Activated CD8-positive, alpha-beta memory T cell treated with anti-CD3 and anti-CD28 coated beads for 48 hours (primary cell): ENCODE data around the gene CYB561D1.

ENCODE experiments used
- DNase-seq, 3 experiments: peaks; one replicate each; pipeline ENCODE4 v3.0.0-alpha.2; 2020; ENCODE audit warnings: low read depth in 2 of 3, low spot score in 2 of 3

The CYB561D1 gene

DNA sequence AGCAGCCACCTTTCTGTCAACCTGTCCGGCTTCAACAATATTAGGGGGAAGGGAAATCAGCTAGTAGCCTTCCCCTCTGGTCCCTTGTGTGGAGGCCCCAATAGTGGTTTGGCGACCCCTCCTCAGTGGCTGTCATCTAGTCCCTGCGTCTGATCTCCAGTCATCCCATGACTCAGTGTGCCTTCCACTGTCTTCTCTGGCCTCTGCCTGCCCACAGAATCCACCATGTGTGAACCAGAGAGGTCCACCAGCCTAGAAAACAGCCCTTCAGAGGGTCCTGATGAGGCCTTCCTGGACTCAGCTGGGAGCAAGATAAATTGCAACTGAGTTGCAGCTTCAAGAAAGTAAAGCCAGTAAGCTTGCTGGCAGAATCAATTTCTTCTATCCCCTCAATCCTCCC, 14.0 kb upstream of the CYB561D1 start:
- DNase-seq = no peak

DNA sequence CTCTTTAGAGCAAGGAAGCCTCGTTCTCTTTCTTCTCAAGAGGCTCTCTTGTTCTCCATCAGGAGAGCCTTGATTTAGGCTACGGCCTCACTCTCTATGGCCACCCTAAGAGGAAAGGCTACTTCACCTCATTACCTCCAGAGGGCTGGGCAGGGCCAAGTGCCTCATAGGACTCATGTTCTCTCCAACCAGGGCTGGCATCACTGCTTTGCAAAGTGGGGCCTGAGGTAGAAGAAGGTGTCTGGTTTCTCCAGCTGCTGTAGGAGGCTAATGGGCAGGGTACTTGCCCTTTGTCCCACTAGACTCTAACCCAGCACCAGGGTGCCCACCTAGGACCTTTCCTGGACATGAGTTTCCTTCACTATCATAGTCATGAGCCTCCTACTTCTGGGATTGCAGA, 12.2 kb upstream of the CYB561D1 start:
- DNase-seq = no peak

DNA sequence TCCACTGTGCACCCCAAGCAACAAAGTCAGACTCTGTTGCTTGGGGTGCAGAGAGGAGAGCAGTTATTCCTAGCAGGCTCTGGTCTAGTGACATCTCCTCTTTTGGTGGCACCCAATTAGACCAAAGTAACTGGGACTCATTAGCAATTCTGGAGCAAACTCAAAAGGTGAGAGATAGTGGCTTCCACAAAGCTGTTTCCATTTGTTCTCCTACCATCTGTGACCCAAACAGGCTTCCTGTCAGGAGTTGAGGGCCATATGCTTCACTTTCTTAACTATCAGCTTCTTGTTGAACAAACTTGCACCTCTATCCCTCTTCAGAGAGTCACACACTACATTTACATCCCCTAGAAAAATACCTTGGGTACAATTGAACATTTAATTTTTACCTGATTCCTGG, 11.7 kb upstream of the CYB561D1 start:
- DNase-seq = no peak

DNA sequence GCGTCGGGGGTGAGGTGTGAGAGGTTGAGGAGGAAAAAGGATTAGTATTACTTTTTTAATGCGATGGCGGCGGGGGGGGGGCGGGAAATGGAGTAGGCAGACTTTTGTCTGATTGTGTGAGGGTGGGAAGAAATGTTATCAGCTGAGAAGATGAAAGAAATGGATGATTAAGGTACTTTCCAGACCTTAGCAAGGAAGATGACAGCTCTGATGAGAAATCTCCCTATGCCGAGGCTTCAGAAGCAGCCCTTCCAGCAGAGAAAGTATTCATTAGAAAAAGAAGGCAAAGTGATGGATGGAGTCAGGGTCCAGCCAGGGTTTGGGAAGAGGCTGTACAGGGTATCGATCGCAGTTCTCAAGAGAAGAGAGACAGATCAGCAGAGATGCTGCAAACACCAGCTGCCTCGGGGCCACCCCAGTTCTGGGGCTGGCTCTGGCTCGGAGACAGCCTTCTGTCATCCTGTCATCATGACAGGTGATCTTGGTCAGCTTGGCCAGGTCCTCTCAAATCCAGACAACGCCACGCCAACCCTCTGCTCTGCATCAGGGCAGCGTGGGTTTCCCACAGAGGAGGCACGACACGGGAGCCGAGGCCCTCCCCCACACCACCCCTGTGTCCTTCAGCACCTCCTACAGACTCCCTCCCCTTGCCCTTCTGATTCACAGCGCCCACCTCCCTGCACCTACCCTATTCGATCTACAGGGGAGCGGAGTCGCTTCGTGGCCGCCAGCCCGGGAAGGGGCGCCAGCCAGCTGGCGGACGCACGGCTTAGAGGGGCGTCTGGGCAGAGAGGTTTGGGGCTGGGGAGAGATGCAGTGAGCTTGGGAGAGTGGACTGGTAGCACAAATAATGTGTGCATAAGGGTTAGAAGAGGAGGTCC, 10.9 kb upstream of the CYB561D1 start:
- no peak for DNase-seq

DNA sequence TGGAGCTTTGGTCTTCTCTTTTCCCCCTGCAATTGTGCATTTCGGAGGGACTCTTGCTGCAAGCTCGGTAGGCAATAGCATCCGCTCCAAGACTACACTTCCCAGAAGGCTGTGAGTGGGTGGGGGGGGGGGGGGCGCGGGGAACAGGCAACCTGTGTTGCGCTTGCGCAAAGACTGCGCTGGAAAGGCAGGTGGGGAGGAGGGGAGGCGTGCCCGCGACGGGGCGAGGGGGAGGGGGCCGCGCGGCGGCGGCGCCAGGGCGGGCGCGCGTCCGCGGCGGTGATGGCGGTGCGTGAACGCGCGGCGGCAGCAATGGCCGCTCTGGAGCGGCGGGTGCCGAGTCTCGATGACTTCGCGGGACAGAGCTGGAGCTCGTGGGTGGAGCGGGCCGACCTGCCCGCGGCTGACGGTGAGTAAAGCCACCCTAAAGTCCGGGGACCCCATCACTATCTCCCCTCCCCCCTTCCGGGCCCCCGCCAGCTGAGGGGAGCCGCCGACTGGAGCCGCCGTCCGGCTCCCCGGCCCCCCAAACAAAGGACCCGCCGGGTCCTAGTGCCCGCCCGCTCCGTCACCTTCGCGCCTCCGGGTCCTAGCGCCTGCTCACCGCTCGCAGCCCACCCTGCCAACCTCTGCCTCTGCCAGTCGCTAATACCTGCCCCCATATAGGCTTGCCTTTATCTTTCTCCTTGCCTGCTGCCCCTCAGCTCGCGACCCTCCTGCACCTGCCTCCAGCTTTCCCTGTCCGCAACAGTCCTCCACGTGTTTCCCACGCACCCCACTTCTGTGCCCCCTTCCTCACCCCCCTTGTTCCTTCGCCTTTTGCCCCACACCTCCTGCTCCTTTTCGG, 10.0 kb upstream of the CYB561D1 start, which contains the start of gene ATXN7L2:
Gene ATXN7L2, plus strand, starts transcription at position 234 of the 847 bp plus-strand sequence. Its CDS starts 49 bp downstream, at position 283.
- peak; percentile 61 to 87 (median 81) for DNase-seq

DNA sequence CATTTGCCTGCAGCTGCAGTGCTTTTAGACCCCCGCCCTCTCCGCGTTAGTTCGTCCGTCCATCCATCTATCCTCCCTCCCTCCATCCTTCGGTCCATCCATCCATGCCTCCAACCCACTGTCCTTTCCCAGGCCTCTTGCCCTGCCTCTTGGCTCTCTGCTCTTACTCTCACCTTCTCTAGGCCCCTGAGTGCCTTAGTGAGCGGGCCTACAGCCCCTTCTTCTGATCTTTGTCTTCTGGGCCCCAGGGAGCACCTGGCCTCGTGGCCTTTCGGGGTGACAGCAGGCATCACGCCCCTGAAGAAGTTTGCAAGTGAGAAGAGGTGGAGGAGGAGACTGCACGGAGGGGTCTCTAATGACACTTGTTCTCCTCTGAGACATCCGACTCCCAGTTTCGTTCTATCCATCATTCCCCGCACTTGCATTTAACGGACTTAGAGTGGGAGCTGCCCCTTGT, 9.3 kb upstream of the CYB561D1 start:
- DNase-seq = no peak

DNA sequence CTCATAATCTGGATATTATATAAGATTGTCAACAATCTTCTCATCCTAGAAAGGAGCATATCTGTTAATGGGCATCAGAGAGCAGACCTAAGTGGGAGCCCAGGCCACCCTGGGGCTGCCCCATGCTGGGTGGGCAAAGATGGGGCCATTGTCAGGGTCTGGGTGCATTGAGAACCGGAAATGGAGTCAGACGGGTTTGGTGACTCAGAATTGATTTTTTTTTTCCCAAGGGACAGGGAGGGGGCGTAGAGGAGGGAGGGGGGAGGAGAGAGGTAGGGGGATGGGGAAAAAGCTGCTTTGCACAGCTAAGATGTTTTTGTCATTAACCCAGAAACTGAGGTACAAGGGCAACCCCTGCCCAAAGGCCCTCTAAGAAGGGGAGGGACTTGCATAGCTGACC, 8.9 kb upstream of the CYB561D1 start:
- no peak for DNase-seq

DNA sequence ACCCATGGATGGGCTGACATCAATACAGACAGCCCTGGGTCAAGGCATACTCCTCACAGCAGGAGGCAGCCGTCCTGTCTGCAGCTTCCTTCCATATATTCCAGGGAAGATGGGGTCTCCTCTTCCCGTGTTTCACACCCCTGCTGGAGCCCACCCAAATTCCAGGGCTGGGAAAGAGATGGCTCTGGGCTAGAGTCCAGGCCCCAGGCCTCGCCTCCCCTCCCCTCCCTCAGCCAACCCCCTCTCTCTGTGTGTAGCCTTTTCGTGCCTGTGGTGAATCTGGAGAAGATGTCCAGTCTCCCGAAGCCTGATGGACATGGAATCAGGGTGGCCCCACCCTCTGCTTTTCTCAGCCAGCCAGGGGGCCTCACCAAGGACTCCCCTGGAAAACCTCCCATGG, 6.6 kb upstream of the CYB561D1 start:
- DNase-seq = no peak

DNA sequence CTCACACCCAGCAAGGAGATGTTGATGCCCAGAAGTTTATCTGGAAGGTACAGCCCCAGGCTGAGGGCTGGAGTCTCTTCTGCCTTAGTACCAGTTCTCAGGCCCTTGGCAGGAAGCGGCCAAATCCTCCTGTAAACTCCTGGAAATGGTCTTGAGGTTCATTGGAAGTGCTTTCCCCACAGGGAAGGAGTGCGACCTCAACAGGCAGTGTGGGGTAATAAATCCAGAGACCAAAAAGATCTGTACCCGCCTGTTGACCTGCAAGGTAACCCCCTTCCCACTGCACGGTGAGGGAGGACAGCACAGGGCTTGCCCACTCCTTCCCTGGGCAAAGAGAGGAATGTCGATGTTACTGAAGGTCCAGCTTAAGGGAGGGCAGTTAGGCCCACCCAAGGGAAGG, 5.7 kb upstream of the CYB561D1 start:
- DNase-seq = no peak

DNA sequence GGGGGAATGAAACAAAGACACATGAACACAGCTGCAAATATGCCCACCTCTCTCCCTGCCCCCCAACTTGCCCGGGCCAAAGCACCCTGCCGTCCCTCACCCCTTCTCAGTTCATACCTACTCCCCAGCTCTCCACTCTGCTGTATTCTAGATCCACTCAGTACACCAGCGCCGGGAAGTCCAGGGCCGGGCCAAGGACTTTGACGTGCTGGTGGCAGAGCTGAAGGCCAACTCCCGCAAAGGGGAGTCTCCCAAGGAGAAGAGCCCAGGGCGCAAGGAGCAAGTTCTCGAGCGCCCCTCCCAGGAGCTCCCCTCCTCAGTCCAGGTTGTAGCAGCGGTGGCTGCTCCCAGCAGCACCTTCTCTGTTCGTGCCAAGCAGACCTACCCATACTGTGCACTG, 5.2 kb upstream of the CYB561D1 start:
- DNase-seq = no peak

DNA sequence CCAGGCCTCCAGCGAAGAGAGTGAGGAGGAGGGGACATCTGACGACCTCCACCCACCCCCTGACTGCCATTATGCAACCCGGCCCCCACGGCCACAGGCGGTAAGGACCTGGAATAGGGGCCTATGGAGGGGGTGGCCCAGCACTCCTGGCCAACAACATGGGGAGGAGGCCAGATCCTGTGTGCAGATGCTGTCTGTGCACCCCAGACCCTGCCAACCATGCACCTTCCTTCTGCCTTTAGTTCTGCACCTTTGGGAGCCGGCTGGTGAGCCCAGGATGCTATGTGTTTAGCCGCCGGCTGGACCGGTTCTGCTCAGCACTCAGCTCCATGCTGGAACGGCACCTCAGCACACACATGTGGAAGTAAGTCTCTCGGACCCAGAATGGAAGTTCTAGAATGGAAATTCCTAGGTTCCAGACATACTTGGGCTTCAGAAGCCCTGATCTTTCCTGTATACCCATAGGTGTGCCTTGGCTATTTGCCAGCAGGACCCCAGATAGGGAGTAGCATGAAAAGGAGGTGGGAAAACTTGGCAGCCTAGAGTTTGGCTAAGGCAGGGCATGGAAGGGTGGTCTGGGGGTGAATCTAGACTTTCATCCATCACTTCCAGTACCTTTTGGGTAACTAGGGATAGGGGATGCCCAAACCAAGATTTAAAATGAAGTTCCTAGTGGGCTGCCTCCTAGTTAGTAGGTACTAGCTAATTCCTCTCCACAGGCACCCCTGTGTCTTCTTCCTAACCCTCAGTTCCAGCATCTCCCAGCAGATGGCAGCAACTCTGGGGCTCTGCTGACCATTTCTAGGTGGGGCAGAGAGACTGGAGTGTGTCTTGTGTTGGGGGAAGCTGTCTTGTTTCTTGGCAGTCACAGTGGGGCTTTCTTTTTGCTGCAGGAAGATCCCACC, 3.6 kb upstream of the CYB561D1 start:
- no peak for DNase-seq

DNA sequence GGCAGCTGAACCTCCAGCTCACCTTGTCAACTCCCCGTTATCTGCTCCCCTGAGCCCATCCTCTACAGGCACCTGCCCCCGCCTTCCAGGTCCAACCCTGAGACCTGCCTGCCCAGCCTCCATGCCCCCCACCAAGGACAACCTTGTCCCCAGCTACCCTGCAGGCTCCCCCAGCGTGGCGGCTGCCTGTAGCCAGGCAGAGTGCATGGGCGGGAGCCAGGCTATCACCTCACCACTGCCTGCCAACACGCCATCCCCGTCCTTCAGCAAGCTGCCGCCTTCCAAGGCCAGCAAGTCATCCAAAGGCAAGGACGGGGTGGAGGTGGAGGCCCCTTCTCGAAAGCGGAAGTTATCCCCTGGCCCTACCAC, 3.0 kb upstream of the CYB561D1 start:
- DNase-seq = no peak

DNA sequence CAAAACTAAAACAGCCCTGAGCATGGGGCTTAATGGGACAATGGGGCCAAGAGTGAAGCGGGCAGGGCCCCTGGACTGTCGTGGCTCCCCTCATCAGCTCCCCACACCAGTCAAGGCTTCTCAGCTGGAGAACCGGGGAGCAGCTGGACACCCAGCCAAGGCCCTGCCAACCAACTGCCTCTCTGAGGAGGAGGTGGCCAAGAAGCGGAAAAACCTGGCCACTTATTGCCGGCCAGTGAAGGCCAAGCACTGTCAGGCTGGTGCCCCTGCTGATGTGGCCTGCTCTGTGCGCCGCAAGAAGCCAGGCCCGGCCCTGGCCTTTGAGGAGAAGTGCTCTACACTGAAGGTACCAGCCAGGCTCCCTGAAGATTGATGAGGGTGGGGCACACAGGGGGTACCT, 2.5 kb upstream of the CYB561D1 start:
- no peak for DNase-seq

DNA sequence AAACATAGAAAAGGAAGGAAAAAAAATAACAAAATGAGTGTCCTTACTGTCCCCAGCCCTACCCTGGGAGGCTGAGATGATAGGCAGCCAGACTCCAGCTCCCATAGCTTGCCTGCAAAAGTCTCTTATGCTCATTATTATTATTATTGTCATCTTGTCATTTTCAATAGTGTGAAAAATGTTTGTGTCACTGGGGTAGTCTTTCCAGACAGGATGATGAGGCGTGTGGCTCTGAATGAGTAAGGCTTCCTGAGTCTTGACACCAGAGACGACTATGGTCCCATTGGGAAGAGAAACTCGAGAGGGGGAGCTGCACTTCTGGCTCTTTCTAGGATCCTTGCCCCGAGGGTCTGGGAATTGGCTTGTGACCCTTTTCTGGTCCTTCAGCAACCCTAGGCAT, 1.1 kb upstream of the CYB561D1 start:
- no peak for DNase-seq

DNA sequence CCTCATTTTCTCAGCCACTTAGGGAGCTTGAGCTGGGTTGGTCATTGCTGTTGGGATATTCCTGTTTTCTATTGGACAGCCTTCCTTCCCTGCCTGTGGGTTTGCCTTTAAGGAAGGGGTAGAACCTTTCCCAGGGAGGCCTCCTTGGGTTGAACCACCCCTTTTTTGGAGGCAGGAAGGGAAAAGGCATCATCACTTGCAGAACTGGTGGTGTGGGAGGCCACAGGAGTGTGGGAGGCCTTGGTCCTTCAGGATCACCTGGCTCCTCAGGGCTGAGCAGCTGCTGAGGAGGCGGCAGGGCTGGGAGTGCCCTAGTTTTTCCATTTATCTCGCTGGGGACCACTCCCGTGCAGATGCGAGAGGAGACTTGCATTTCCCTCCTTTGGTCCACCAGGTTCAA, 667 bp upstream of the CYB561D1 start:
- DNase-seq = no peak

DNA sequence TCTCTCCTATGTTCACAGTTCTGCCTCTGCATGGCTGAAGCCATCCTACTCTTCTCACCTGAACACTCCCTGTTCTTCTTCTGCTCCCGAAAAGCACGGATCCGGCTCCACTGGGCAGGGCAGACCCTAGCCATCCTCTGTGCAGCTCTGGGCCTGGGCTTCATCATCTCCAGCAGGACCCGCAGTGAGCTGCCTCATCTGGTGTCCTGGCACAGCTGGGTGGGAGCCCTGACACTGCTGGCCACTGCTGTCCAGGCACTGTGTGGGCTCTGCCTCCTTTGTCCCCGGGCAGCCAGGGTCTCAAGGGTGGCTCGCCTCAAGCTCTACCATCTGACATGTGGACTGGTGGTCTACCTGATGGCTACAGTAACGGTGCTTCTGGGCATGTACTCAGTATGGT, 1.8 kb downstream of the CYB561D1 start:
- DNase-seq = no peak

DNA sequence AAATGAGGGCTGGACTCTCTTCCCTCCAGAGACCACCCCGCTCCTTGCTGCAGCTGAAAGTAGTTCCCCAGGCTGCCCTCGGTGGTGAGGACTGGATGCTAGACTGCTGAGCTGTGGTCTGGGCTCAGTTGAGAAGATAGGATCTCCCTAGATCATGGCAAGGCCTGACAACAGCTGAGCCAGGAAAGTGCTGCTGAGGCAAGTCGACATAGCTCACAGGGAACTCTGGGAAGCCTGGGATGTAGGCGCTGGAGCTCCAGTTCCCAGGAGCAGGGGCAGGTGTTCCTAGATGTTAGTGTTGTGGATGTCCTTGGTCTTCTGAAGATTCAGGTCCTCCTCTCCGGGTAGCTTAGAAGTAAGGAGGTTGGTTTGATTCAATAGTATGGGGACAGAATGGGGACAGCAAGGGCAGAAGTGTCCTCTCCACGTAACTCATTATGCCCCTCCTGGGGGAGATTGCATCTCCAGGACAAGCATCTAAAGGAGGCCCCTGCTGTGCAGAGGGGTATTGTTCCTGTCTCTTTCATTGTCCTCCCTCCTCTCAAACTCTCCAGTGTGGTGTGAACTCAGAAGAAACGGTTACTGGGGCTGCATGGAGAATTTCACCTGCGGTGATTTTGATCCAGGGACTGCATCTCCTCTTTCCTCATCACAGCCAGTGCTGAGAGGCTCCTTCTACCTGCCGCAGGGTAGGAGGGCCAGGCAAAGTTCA, 3.7 kb downstream of the CYB561D1 start:
- no peak for DNase-seq

DNA sequence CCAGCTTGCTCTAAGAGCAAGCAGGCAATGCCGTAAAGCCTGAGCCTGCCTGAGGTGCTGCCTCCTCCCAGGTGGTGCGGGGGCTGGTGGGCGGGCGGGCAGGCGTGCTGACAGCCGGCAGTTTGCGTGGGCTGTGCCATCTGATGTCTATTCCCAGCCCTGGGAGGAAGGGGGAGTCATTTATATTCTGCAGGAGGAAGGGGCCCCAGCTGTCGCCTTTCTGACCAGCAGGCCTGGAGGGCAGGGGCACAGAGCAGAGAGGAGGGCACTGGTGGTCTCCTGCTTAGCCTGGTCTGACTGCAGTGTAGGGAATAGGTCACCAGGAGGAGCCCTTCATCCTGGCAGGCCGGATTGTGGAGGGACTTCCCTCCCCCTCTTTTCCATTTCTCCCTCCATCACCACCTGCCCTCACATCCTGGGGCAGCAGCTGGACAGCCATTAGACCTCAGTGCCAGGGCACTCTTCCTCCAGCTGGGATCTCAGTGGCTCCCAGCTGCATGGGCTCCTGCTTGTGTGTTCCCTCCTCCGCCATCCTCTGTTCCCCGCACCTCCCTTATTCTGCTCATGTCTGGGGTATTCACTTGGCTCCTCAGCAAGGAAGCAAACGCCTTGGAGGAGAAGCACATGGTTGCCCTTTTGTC, 4.4 kb downstream of the CYB561D1 start:
- DNase-seq = no peak

DNA sequence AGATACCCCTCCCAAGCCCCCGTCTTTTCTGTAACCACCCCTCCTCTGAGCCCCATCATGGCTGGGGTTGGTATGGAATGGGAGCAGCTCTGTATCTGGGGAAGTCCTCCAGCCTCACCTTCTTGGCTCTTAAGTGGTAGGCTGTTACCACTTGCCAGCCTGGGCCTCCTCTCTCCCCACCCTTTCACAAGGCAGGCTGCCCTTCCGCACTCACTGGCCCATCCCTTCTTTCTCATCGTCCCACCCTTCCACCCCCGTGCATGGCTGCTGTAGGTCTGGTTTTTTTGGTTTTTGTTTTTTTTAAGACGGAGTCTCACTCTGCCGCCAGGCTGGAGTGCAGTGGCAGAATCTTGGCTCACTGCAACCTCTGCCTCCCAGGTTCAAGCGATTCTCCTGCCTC, 5.2 kb downstream of the CYB561D1 start:
- no peak for DNase-seq
